ENCODE results near the gene ARHGEF26.
A peak's percentile ranks its signal among the peaks of the same experiment; 100 is the strongest.

Gene ARHGEF26

DNA sequence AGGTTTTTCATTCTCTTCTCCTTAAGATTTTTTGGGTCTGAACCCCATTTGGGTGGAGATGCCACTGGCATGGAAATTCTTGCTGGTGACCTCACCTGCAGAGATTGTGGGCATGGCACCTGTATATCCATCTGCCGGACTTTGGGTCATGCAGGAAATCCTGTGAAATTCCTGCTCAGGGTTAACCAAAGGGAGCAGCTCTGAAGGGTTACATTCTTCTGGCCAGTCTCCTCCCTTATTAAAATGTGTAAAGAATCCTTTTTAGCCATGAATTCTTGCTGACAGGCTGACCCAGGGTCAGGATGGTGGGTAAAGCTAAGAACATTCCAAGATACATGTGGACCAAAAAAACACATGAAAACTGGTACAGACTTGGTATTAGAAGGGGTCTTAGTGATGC is 27.4 kb downstream of the ARHGEF26 start:
- no peak for FAIRE-seq

GRCh38 chr3:154149286-154149685 is 28.1 kb downstream of the ARHGEF26 start:
- no peak for DNase-seq (ENCODE audit: insufficient read length, low spot score)
- FAIRE-seq: no peak

More for the DNA sequence above, 27.4 kb downstream of the ARHGEF26 start:
- no peak for DNase-seq (ENCODE audit: insufficient read length, low spot score)

- no peak for FAIRE-seq
- DNase-seq (ENCODE audit: insufficient read length, low spot score): no peak
These were observed 30.8 kb downstream of the ARHGEF26 start for GRCh38 chr3:154151969-154152368.

GRCh38 chr3:154152741-154153140 is 31.6 kb downstream of the ARHGEF26 start:
- no peak for DNase-seq (ENCODE audit: insufficient read length, low spot score)
- no peak for FAIRE-seq

GRCh38 chr3:154156530-154156929 is 35.3 kb downstream of the ARHGEF26 start:
- FAIRE-seq (no peak), DNase-seq (ENCODE audit: insufficient read length, low spot score) (no peak)

- FAIRE-seq: no peak
- no peak for DNase-seq (ENCODE audit: insufficient read length, low spot score)
These were observed 40.6 kb downstream of the ARHGEF26 start for GRCh38 chr3:154161806-154162205.

GRCh38 chr3:154164387-154164786 is 43.2 kb downstream of the ARHGEF26 start:
- FAIRE-seq (no peak), DNase-seq (ENCODE audit: insufficient read length, low spot score) (no peak)

- no peak for FAIRE-seq
These were observed 48.0 kb downstream of the ARHGEF26 start for GRCh38 chr3:154168998-154169795.

GRCh38 chr3:154169796-154170110 is 48.6 kb downstream of the ARHGEF26 start:
- FAIRE-seq (peak; percentile 66), DNase-seq (ENCODE audit: insufficient read length, low spot score) (no peak)

More at GRCh38 chr3:154168998-154169795, 48.0 kb downstream of the ARHGEF26 start:
- DNase-seq (ENCODE audit: insufficient read length, low spot score): no peak

GRCh38 chr3:154170300-154170699 is 49.1 kb downstream of the ARHGEF26 start:
- FAIRE-seq: no peak
- DNase-seq (ENCODE audit: insufficient read length, low spot score): no peak

- DNase-seq (ENCODE audit: insufficient read length, low spot score) (no peak), FAIRE-seq (no peak)
These were observed 53.9 kb downstream of the ARHGEF26 start for GRCh38 chr3:154175041-154175440.

DNA sequence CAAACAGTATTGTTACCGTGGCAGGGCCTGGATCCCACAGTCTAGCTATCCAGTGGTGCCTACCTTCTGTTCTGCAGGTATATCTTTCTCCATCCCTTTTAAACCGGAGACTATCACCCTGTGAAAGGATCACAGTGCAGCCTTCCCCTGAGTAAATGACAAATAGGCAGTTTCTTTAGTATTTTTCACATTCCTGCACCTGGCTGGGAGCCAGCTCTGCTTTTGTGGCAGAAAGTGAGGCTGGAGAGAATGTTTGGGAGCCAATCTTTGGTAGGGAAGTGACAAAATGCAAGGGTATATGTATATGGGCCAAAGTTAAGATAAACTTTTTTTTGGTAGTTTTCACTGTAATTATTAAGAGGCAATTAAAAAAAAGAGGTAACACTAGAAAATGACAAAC is 54.8 kb downstream of the ARHGEF26 start:
- FAIRE-seq (no peak), DNase-seq (ENCODE audit: insufficient read length, low spot score) (no peak)

DNA sequence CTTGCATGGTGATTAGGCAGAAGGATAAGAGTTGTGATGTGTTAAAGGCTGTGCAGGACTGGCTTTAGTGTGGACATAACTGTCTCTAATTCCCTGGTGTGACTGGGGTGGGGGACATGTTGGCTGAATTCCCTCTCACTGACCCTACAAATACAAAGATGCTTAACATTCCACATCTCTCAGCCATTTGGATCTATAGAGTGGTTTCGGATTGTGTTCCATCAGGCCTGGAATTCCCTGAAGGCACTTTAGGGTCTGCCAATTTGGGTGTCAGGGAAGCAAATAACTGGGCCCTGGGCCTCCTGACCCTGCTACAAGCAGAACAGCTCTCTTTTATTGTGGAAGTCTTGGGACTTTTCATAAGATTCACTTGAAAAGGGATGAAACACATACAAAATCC is 56.2 kb downstream of the ARHGEF26 start:
- FAIRE-seq: no peak
- DNase-seq (ENCODE audit: insufficient read length, low spot score): no peak

DNA sequence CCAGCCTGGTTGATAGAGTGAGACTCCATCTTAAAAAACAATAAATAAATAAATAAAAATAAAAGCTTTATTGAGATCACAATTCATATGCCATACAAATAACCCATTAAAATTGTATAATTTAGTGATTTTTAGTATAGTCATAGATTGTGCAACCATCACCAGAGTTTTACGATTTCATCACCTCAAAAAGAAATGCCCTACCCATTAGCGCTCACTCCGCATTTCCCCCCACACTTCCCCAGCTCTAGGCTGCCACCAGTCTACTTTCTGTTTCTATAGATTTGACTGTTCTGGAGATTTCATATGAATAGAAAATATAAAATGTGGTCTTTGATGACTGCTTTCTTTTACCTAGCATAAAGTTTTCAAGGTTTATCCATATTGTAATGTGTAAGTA is 57.0 kb downstream of the ARHGEF26 start:
- no peak for FAIRE-seq
- no peak for DNase-seq (ENCODE audit: insufficient read length, low spot score)

GRCh38 chr3:154180836-154181691 is 59.9 kb downstream of the ARHGEF26 start:
- FAIRE-seq (no peak), DNase-seq (ENCODE audit: insufficient read length, low spot score) (no peak)

DNA sequence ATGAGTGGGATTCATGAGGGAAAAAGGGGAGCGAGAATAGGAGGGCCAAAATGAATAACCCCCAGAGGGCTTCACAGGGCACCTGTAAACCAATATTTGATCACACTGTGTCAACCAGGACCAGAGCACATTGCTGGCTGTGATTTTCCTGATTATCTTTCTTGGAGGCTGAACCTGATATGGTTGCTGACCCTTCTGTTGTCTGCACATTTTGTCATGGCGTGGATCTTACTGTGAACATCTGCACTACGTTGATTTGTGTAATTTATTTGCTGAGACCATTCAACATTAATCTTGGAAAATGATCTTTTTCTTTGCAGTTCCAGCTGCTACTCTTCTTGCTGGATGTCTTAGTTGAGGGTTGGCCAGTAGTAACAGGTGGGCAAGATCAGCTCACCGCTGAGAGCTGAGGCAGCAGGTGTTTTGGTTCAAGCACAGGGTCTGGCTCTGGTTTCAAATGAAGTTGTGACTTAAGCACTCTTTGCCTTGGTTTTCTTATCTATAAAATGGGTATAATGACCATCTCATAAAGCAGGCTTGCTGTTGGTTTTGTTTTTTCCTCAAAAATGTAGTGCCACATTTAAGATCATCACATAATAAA is 61.2 kb downstream of the ARHGEF26 start:
- no peak for FAIRE-seq
- DNase-seq (ENCODE audit: insufficient read length, low spot score): no peak

DNA sequence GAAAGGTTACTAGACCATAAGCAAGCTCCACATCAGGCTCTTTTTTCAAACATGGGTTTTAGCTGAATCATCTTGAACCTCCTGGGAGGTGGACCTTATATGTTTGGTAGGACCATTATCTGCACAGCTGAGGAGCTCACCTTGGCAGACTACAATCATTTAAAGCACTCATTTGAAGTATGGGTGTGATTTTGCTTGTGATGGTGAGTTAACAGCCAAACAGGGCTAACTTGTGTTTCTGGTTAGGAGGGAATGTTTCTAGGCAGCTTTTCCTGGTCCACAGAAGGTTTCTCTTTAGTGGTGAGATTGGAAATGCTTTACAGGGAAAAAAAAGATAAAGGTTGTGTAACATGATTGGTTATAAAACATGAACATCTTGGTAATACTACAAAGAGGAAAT is 61.8 kb downstream of the ARHGEF26 start:
- DNase-seq (ENCODE audit: insufficient read length, low spot score) (no peak), FAIRE-seq (no peak)

GRCh38 chr3:154184582-154184981 is 63.4 kb downstream of the ARHGEF26 start:
- DNase-seq (ENCODE audit: insufficient read length, low spot score) (no peak), FAIRE-seq (no peak)

DNA sequence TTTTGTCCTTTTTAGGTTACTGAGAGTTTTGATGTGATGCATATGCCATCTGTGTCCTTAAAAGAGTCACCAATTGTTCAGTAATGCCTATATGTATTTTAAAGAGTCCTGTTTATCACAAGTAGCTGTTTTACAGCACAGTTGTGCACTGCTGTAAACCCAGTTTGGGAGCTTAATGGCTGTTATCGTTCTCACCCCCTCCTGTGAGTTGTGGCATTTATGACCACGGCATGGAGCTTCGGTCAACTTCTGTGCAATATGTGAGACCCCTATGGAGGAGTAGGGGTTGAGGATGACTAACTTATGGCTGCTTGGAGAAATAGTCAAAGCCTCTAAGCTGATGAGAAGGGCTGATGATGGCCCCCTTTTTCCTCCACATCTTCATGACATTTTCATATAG is 67.2 kb downstream of the ARHGEF26 start:
- FAIRE-seq (no peak), DNase-seq (ENCODE audit: insufficient read length, low spot score) (no peak)

- DNase-seq (ENCODE audit: insufficient read length, low spot score) (no peak), FAIRE-seq (no peak)
These were observed 67.7 kb downstream of the ARHGEF26 start for GRCh38 chr3:154188846-154189245.

DNA sequence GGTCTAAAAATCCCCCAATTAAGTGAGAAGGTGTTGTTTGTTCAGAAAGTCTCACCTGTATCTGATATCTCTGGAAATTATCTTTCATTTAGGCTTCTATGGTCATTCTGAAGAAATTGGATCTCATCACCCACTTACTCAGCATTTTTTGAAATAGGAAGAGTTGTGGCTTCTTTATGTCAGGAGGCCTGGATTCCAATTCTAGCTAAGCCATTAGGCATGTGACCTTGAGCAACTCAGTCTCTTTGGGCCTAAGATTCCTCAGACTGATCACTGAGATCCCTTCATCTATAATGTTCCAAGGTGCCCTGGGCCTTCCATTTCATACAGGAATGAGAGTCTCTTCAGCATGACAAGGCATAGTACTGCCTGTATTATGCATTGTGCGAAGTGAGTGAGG is 70.3 kb downstream of the ARHGEF26 start:
- FAIRE-seq (no peak), DNase-seq (ENCODE audit: insufficient read length, low spot score) (no peak)

GRCh38 chr3:154192225-154192624 is 71.0 kb downstream of the ARHGEF26 start:
- FAIRE-seq (no peak), DNase-seq (ENCODE audit: insufficient read length, low spot score) (no peak)
